ENCODE data around the gene NPB. TPM values are rescaled to one million over a fixed set of nuclear protein-coding genes. Genes with fewer than 3 reads are reported as not detected.

The NPB gene
- 1.7 TPM for total RNA-seq
- 3.5 TPM for polyA plus RNA-seq
- long read RNA-seq, donor 1, partial matches to known transcripts, result 0 of 3 reads
- long read RNA-seq, donor 1, other reads (novel, unspliced or antisense), result 0 of 3 reads
- long read RNA-seq, donor 2, transcript NPB-202 (1 exons, 2,154 nt), result major isoform, 5 of 8 reads
- long read RNA-seq, donor 2, partial matches to known transcripts, result 0 of 8 reads
- long read RNA-seq, donor 2, other reads (novel, unspliced or antisense), result 0 of 8 reads
- long read RNA-seq, donor 3, partial matches to known transcripts, result 0 of 3 reads
- long read RNA-seq, donor 3, other reads (novel, unspliced or antisense), result 0 of 3 reads
- long read RNA-seq, donor 4, transcript NPB-202 (1 exons, 2,154 nt), result major isoform, 7 of 7 reads
- long read RNA-seq, donor 4, partial matches to known transcripts, result 0 of 7 reads
- long read RNA-seq, donor 4, other reads (novel, unspliced or antisense), result 0 of 7 reads
- long read RNA-seq, donor 5, transcript NPB-201 (2 exons, 704 nt), result major isoform, 7 of 9 reads
- long read RNA-seq, donor 5, partial matches to known transcripts, result 0 of 9 reads
- long read RNA-seq, donor 5, other reads (novel, unspliced or antisense), result 0 of 9 reads
- long read RNA-seq, donor 6, partial matches to known transcripts, result 0 of 3 reads
- long read RNA-seq, donor 6, other reads (novel, unspliced or antisense), result 0 of 3 reads
- long read RNA-seq, donor 7, partial matches to known transcripts, result 0 of 2 reads
- long read RNA-seq, donor 7, other reads (novel, unspliced or antisense), result 0 of 2 reads
- long read RNA-seq, donor 8, partial matches to known transcripts, result 0 of 1 reads
- long read RNA-seq, donor 8, other reads (novel, unspliced or antisense), result 0 of 1 reads
- long read RNA-seq, donor 9, partial matches to known transcripts, result 0 of 3 reads
- long read RNA-seq, donor 9, other reads (novel, unspliced or antisense), result 0 of 3 reads
- long read RNA-seq, donor 10, partial matches to known transcripts, result 0 of 1 reads
- long read RNA-seq, donor 10, other reads (novel, unspliced or antisense), result 0 of 1 reads

DNA sequence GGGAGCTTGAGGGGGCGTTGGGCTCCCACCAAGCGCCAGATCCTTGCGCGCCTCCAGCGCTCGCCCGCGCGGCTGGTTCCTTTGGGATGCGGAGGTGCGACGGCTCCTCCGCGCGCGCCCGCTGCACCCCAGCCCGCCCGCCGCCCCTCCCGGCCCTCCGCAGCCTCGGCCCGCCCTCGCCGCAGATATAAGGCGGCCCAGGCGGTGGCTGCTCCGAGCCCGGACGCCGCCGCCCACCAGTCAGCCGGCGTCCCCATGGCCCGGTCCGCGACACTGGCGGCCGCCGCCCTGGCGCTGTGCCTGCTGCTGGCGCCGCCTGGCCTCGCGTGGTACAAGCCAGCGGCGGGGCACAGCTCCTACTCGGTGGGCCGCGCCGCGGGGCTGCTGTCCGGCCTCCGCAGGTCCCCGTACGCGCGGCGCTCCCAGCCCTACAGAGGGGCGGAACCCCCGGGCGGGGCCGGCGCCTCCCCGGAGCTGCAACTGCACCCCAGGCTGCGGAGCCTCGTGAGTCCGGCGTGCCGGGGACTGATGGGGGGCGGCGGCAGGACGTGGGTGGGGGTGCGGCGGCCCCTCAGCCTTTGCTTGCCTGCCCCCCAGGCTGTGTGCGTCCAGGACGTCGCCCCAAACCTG is at the start of gene NPB:
Gene NPB (plus strand): TSS at position 216 of the 630 bp plus-strand sequence. CDS start 40 bp downstream, at position 256.
- Histone ChIP-seq H3K9me3 (ENCODE audit: control insufficient read depth in 2 of 2, insufficient read depth in 1 of 2, low read length in 1 of 2) (no peaks in the 10 kb centered on the region), H3K4me1 (ENCODE audit: control insufficient read depth in 2 of 2, insufficient read depth in 2 of 2, low read length in 2 of 2) (peaks cover 0 to 4% of the 10 kb centered on the region in 2 donors), H3K27ac (ENCODE audit: low read depth in 1 of 2, low read length in 1 of 2) (no peak within 1 kb of the TSS), H3K36me3 (ENCODE audit: control insufficient read depth in 2 of 2, insufficient read depth in 2 of 2, low read length in 1 of 2) (peaks cover 57 to 69% of the 10 kb centered on the region in 2 donors), H3K4me3 (ENCODE audit: low read length in 2 of 2) (peak within 1 kb of the TSS in 1 of 2 donors; percentile 6), H3K27me3 (ENCODE audit: control insufficient read depth in 2 of 2, insufficient read depth in 1 of 2, low read length in 1 of 2) (peaks cover 24 to 37% of the 10 kb centered on the region in 2 donors)
- no peak for DNase-seq (ENCODE audit: low read depth in 6 of 9, low spot score in 9 of 9)
- 4% methylated on average over 79 of the region's 79 CpGs for WGBS

DNA sequence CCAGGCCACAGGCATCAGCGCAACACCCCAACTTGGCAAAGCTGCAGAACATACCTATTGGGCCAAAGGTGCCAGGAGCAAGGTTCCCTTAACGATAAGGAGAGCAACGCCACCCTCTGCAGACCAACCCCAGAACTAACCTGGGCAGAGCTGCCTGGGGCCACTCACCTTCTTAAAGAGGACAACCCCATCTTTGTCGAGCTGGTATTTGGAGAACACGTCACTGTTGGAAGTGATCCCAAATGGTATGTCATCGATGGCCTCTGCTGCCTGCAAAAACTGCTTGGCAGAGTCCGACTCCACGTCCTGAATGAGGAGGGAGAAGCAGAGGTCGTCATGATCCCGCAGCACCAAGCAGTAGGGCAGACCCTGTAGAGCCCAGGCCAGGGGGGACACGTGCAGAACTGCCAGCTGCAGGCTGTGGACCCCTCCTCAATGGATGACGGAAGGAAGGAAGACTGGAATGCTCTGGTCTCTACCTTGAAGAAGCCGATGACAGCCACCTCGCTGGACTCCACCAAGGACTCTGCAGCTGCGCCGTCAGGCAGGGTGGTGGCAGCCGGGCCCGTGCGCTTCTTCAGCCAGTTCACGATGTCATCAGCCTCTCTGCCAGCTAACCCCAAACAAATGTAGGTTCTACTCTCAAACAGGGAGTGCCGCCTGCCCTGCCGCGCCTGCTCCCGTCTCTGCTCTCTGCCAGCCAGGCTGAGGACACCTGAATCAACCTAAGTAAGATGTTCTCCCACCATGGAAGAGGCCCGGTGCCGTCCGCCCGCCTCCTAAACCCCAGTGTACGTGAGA is 46.9 kb upstream of the NPB start:
- H3K27ac ChIP-seq (ENCODE audit: low read depth in 1 of 2, low read length in 1 of 2), result no peak overlapping the region
- WGBS, result 97% methylated on average over 29 of the region's 29 CpGs
- H3K4me1 ChIP-seq (ENCODE audit: control insufficient read depth in 2 of 2, insufficient read depth in 2 of 2, low read length in 2 of 2), result peaks cover 16 to 18% of the 10 kb centered on the region in 2 donors
- H3K9me3 ChIP-seq (ENCODE audit: control insufficient read depth in 2 of 2, insufficient read depth in 1 of 2, low read length in 1 of 2), result peaks cover 0 to 7% of the 10 kb centered on the region in 2 donors
- H3K36me3 ChIP-seq (ENCODE audit: control insufficient read depth in 2 of 2, insufficient read depth in 2 of 2, low read length in 1 of 2), result peaks cover 66 to 69% of the 10 kb centered on the region in 2 donors
- no peak for DNase-seq (ENCODE audit: low read depth in 6 of 9, low spot score in 9 of 9)
- H3K27me3 ChIP-seq (ENCODE audit: control insufficient read depth in 2 of 2, insufficient read depth in 1 of 2, low read length in 1 of 2), result no peaks in the 10 kb centered on the region
- H3K4me3 ChIP-seq (ENCODE audit: low read length in 2 of 2), result no peak overlapping the region

DNA sequence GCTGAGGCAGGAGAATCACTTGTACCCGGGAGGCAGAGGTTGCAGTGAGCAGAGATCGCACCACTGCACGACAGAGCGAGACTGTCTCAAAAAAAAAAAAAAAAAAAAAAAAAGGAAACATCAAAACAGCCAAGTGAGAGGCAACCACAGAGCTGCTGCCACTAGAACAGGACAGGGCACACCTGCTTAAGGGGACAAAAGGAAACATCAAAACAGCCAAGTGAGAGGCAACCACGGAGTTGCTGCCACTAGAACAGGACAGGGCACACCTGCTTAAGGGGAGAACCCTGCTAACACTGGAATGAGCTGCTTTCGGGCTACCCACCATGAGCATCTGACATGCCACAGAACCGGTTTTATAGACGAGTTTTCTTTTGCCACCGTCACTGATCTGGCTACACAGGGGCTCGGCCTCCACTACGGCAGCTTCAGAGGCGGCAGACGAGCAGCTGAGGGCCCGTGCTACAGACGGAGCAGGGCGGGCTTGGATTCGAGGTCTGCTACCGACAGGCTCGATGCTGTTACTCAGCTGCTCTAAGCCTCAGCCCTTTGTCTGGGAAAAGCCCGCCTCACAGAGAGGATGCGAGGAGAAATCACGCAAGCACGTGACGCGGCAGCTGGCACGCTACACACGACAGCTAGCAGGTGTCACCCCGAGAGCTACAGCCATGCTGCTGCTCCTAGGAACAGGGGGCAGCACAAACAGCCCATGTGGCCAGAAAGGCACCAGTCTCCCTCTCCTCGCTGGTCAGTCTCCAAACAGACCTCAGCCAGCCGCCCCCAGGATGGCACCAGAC is 43.7 kb upstream of the NPB start:
- WGBS, result 88% methylated on average over 30 of the region's 30 CpGs
- peaks cover 0 to 7% of the 10 kb centered on the region in 2 donors for H3K9me3 ChIP-seq (ENCODE audit: control insufficient read depth in 2 of 2, insufficient read depth in 1 of 2, low read length in 1 of 2)
- peaks cover 46 to 47% of the 10 kb centered on the region in 2 donors for H3K36me3 ChIP-seq (ENCODE audit: control insufficient read depth in 2 of 2, insufficient read depth in 2 of 2, low read length in 1 of 2)
- no peaks in the 10 kb centered on the region for H3K27me3 ChIP-seq (ENCODE audit: control insufficient read depth in 2 of 2, insufficient read depth in 1 of 2, low read length in 1 of 2)
- DNase-seq (ENCODE audit: low read depth in 6 of 9, low spot score in 9 of 9), result no peak
- no peak overlapping the region for H3K4me3 ChIP-seq (ENCODE audit: low read length in 2 of 2)
- no peak overlapping the region for H3K27ac ChIP-seq (ENCODE audit: low read depth in 1 of 2, low read length in 1 of 2)
- peaks cover 24 to 33% of the 10 kb centered on the region in 2 donors for H3K4me1 ChIP-seq (ENCODE audit: control insufficient read depth in 2 of 2, insufficient read depth in 2 of 2, low read length in 2 of 2)

DNA sequence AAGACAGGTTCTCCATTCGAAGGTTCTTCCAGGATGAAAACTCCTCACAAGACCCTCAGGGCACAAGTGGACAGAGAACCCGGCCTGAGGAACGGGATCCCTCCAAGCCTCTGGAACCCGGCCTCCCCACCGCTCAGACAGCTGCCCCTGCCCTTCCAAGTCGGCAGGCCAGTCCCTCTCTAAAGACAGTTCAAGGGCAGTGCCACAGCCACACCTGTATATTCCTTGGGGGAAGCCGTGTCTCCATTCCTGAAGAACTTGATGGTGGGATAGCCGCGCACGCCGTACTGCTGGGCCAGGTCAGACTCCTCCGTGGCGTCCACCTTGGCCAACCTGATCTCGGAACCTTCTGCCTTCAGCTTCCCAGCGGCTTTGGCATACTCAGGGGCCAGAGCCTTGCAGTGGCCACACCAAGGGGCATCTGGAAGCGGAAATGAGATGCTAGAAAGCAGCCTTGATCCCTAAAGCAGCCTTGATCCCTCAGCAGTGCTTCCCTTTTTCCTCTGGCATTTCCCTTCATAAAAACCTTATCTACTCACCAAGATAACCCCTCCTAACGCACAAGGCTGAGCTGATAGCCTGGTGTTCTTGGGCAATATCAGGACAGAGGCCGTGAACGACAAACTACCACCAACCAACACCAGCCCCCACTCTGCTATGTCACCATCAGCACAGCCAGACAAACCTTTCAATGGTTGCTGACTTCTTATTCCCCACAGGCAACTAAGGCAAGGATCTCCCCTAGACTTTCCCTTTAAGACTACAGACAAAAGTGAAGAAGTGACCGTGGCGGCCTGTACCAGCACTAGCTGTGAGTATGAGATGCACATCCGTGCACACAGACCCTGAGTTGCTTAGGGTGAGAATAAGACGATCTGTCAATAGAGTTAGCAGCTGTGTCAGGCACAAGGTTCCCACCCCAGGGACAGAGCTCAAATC is 42.8 kb upstream of the NPB start:
- no peak for DNase-seq (ENCODE audit: low read depth in 6 of 9, low spot score in 9 of 9)
- Histone ChIP-seq H3K36me3 (ENCODE audit: control insufficient read depth in 2 of 2, insufficient read depth in 2 of 2, low read length in 1 of 2) (peaks cover 38 to 40% of the 10 kb centered on the region in 2 donors), H3K27me3 (ENCODE audit: control insufficient read depth in 2 of 2, insufficient read depth in 1 of 2, low read length in 1 of 2) (no peaks in the 10 kb centered on the region), H3K4me3 (ENCODE audit: low read length in 2 of 2) (peak overlapping the region; percentile 73 to 97), H3K9me3 (ENCODE audit: control insufficient read depth in 2 of 2, insufficient read depth in 1 of 2, low read length in 1 of 2) (peaks cover 0 to 7% of the 10 kb centered on the region in 2 donors), H3K4me1 (ENCODE audit: control insufficient read depth in 2 of 2, insufficient read depth in 2 of 2, low read length in 2 of 2) (peaks cover 24 to 34% of the 10 kb centered on the region in 2 donors), H3K27ac (ENCODE audit: low read depth in 1 of 2, low read length in 1 of 2) (peak overlapping the region in 1 of 2 donors; percentile 95)
- WGBS, result 74% methylated on average over 23 of the region's 23 CpGs

DNA sequence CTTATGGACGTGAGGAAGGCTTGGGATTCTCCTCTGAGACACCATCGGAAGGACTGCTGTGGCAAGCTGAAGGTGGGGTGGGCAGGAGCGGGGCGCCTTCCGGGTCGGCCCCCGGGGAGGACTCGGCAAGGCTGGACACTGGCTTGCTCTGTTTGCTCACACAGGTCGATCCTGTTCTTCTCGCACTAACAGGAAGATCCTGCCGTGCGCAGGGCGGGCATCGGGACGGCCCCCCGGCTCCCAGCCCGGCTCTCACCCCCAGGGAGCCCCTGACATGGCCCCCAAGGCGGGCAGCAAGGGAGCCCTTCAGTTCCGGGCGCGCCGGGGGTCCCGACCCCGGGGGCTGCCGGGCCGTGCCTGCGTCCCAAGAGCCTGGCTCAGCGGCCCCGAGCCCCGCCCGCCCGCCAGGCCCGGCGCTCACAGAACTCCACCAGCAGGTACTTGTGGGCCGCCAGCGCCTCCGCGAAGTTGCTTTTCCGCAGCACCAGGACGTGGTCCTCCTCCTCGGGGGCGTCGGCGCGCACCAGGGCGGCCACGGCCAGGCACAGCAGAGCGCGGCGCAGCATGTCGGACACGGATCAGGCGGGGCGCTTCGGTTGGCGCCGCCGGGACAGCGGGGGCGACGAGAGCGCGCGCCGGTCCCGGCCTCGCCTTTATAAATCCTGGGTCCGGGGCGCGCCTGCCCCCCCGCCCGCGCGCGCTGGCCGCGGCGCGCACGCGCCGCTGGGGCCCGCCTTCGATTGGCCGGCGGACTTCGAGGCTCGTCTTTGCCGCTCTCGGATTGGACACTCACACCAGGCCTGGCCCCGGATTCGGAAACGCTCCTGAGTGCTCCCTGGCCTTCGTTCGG is 41.9 kb upstream of the NPB start, which contains the start of gene P4HB:
Gene P4HB (minus strand): TSS at position 630 of the 850 bp plus-strand sequence. CDS start 64 bp downstream, at position 566.
- Histone ChIP-seq H3K4me3 (ENCODE audit: low read length in 2 of 2) (peak within 1 kb of the TSS; percentile 73 to 97), H3K27ac (ENCODE audit: low read depth in 1 of 2, low read length in 1 of 2) (peak within 1 kb of the TSS; percentile 90 to 95), H3K36me3 (ENCODE audit: control insufficient read depth in 2 of 2, insufficient read depth in 2 of 2, low read length in 1 of 2) (peaks cover 29 to 34% of the 10 kb centered on the region in 2 donors), H3K9me3 (ENCODE audit: control insufficient read depth in 2 of 2, insufficient read depth in 1 of 2, low read length in 1 of 2) (peaks cover 0 to 7% of the 10 kb centered on the region in 2 donors), H3K4me1 (ENCODE audit: control insufficient read depth in 2 of 2, insufficient read depth in 2 of 2, low read length in 2 of 2) (peaks cover 24 to 34% of the 10 kb centered on the region in 2 donors), H3K27me3 (ENCODE audit: control insufficient read depth in 2 of 2, insufficient read depth in 1 of 2, low read length in 1 of 2) (no peaks in the 10 kb centered on the region)
- DNase-seq (ENCODE audit: low read depth in 6 of 9, low spot score in 9 of 9), result peak in 1 of 9 donors; percentile 31
- under 1% methylated on average over 95 of the region's 95 CpGs for WGBS

DNA sequence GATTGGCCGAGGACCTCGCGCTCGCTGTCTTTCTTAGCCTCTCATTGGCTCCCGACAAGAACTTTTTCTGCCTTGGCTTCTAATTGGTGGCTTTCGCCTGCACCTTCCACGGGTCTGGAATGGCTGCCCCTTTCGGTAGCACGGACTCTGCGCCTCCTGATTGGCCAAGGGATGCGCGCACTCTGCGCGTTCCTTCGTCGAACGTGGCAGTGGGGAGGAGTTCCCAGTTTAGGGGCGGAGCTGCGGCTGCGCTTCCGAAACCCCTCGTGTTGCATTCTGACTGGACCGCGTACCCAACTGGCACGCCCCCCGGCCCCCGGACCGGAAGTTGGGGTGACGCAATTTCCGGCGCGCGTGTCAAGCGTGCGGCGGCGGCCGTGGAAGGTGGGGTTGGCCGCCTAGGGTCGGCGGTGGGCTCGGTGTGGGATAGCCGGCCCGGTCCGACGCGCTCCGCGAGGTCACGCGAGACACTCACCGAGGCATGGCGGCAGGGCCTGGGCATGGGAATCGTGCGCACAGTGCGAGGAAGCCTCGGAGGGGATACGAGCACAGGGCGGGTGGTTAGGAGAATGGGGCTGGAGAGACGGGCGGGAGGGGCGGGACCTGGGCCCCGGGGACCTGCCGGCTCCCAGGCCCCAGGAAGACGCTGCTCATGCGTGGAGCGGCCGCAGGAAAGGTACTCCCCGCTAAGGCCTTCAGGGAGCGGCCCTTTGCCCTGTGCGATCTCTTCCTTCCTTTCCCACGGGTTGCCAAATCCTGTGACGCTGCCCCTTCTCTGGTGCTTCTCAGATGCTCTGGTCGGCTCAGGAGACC is 41.1 kb upstream of the NPB start:
- peak overlapping the region; percentile 90 for H3K27ac ChIP-seq (ENCODE audit: low read depth in 1 of 2, low read length in 1 of 2)
- DNase-seq (ENCODE audit: low read depth in 6 of 9, low spot score in 9 of 9), result peak; percentile 99 to 100 (median 100)
- peaks cover 24 to 34% of the 10 kb centered on the region in 2 donors for H3K4me1 ChIP-seq (ENCODE audit: control insufficient read depth in 2 of 2, insufficient read depth in 2 of 2, low read length in 2 of 2)
- peaks cover 0 to 7% of the 10 kb centered on the region in 2 donors for H3K9me3 ChIP-seq (ENCODE audit: control insufficient read depth in 2 of 2, insufficient read depth in 1 of 2, low read length in 1 of 2)
- H3K36me3 ChIP-seq (ENCODE audit: control insufficient read depth in 2 of 2, insufficient read depth in 2 of 2, low read length in 1 of 2), result peaks cover 28 to 32% of the 10 kb centered on the region in 2 donors
- no peaks in the 10 kb centered on the region for H3K27me3 ChIP-seq (ENCODE audit: control insufficient read depth in 2 of 2, insufficient read depth in 1 of 2, low read length in 1 of 2)
- H3K4me3 ChIP-seq (ENCODE audit: low read length in 2 of 2), result peak overlapping the region; percentile 64 to 97
- under 1% methylated on average over 74 of the region's 74 CpGs for WGBS

All from thymus (tissue), 14 donors.